HG02852 (cell line): Measurements from ENCODE around the gene ADORA3.

Experiments used
- ATAC-seq: cut with Tn5 transposase; IDR thresholded peaks from one replicate; pipeline ENCODE4 v1.9.1; 2021; ENCODE audit warnings: mild to moderate bottlenecking, moderate library complexity; ENCODE audit not compliant: unreplicated experiment

The ADORA3 gene

GRCh38 chr1:111509997-111510375, 6.6 kb upstream of the ADORA3 start:
- no peak for ATAC-seq

- peak; percentile 42 for ATAC-seq
Observed at GRCh38 chr1:111507411-111508201, 4.2 kb upstream of the ADORA3 start.

GRCh38 chr1:111506561-111506960, 3.1 kb upstream of the ADORA3 start:
- no peak for ATAC-seq

- ATAC-seq, result peak; percentile 62
Observed at GRCh38 chr1:111505641-111506119, 2.2 kb upstream of the ADORA3 start.

GRCh38 chr1:111504097-111504496, 664 bp upstream of the ADORA3 start:
- no peak for ATAC-seq

- no peak for ATAC-seq
Observed at GRCh38 chr1:111501645-111502044, 1.8 kb downstream of the ADORA3 start.

GRCh38 chr1:111499026-111499785, 4.2 kb downstream of the ADORA3 start:
- ATAC-seq, result no peak

- no peak for ATAC-seq
Observed at GRCh38 chr1:111497592-111497991, 5.8 kb downstream of the ADORA3 start.

- ATAC-seq, result no peak
Observed at GRCh38 chr1:111496398-111496797, 7.0 kb downstream of the ADORA3 start.

GRCh38 chr1:111491070-111491469, 12.4 kb downstream of the ADORA3 start:
- ATAC-seq, result no peak

- ATAC-seq, result no peak
Observed at GRCh38 chr1:111490220-111490619, 13.2 kb downstream of the ADORA3 start.

- ATAC-seq, result no peak
Observed at GRCh38 chr1:111489604-111490003, 13.8 kb downstream of the ADORA3 start.

- ATAC-seq, result no peak
Observed at GRCh38 chr1:111488669-111489068, 14.8 kb downstream of the ADORA3 start.

GRCh38 chr1:111487133-111487532, 16.3 kb downstream of the ADORA3 start:
- no peak for ATAC-seq

GRCh38 chr1:111486431-111486830, 17.0 kb downstream of the ADORA3 start:
- ATAC-seq, result no peak

- ATAC-seq, result no peak
Observed at GRCh38 chr1:111484391-111485026, 18.9 kb downstream of the ADORA3 start.

GRCh38 chr1:111483876-111484275, 19.6 kb downstream of the ADORA3 start:
- no peak for ATAC-seq

- ATAC-seq, result no peak
Observed at GRCh38 chr1:111483166-111483565, 20.3 kb downstream of the ADORA3 start.

- no peak for ATAC-seq
Observed at GRCh38 chr1:111481387-111482221, 21.8 kb downstream of the ADORA3 start.

GRCh38 chr1:111480674-111481073, 22.8 kb downstream of the ADORA3 start:
- no peak for ATAC-seq
